IMR-90 (cell line): Measurements from ENCODE around the gene INPP5F. TPM values are rescaled to one million over a fixed set of nuclear protein-coding genes. Genes with fewer than 3 reads are reported as not detected.

Experiments used
- ATAC-seq: fragments of 200-7000 bp; cut with Tn5 transposase; 2 replicates; pipeline ENCODE4 v1.9.1; 2020; ENCODE audit warnings: low read depth, mild to moderate bottlenecking, moderate library complexity
- BruUV-seq: library from RNA; stranded (reverse); fragments of 400-500 nt; replicated peaks from 2 replicates; lab custom pipeline; 2021; lab: Mats Ljungman, UMichigan
- CTCF ChIA-PET: fragments of 300-600 bp; formaldehyde crosslinking; extraction: SDS; loops from one replicate; lab custom pipeline; 2021; ENCODE audit warnings: antibody characterized with exemption; lab: Yijun Ruan, JAX
- POLR2A ChIA-PET: fragments of 300-600 bp; sonication (Branson Sonifier 250); formaldehyde crosslinking; loops from one replicate; lab custom pipeline; 2022; ENCODE audit warnings: antibody characterized with exemption; ENCODE audit not compliant: unreplicated experiment; lab: Charles Lee
- DNase-seq: peaks from one replicate; pipeline ENCODE4 v3.0.0; 2013
- H2AFZ ChIP-seq: replicated peaks from 2 replicates; pipeline ENCODE3; 2013; ENCODE audit warnings: low read length, mild to moderate bottlenecking; ENCODE audit not compliant: poor library complexity
- H2AK5ac ChIP-seq: 2 replicates; pipeline ENCODE4 v1.6.1; 2013; ENCODE audit warnings: low read depth, low read length, inconsistent platforms
- H2AK9ac ChIP-seq: replicated peaks from 2 replicates; pipeline ENCODE3; 2013; ENCODE audit warnings: mild to moderate bottlenecking, low read depth, low read length, moderate library complexity; ENCODE audit not compliant: poor library complexity
- H2BK120ac ChIP-seq: 2 replicates; pipeline ENCODE4 v1.6.1; 2013; ENCODE audit warnings: low read depth, low read length, inconsistent platforms
- H2BK15ac ChIP-seq: 3 replicates; pipeline ENCODE4 v1.6.1; 2013; ENCODE audit warnings: low read depth, low read length, inconsistent platforms
- H2BK20ac ChIP-seq: 2 replicates; pipeline ENCODE4 v1.6.1; 2013; ENCODE audit warnings: low read depth, mild to moderate bottlenecking, inconsistent platforms, low read length, moderate library complexity
- H2BK5ac ChIP-seq: 2 replicates; pipeline ENCODE4 v1.6.1; 2013; ENCODE audit warnings: mild to moderate bottlenecking, low read depth, low read length, inconsistent platforms; ENCODE audit not compliant: poor library complexity, severe bottlenecking
- H3K14ac ChIP-seq: replicated peaks from 2 replicates; pipeline ENCODE4 v1.6.1; 2013; ENCODE audit warnings: low read depth, low read length, inconsistent platforms
- H3K18ac ChIP-seq: 2 replicates; pipeline ENCODE4 v1.6.1; 2013; ENCODE audit warnings: low read depth, low read length, control low read depth
- H3K23ac ChIP-seq: 2 replicates; pipeline ENCODE4 v1.6.1; 2013; ENCODE audit warnings: low read depth, low read length, inconsistent platforms
- H3K27ac ChIP-seq: 2 replicates; pipeline ENCODE4 v1.5.1; 2013; ENCODE audit warnings: mild to moderate bottlenecking, control low read depth, low read length; ENCODE audit not compliant: insufficient read depth
- H3K27me3 ChIP-seq: 2 replicates; pipeline ENCODE4 v1.6.1; 2013; ENCODE audit warnings: low read length; ENCODE audit not compliant: control insufficient read depth, insufficient read depth
- H3K36me3 ChIP-seq: 2 replicates; pipeline ENCODE4 v1.6.1; 2013; ENCODE audit warnings: low read length, mixed read lengths; ENCODE audit not compliant: control insufficient read depth, insufficient read depth
- H3K4ac ChIP-seq: 2 replicates; pipeline ENCODE4 v1.6.1; 2013; ENCODE audit warnings: low read depth, low read length, inconsistent platforms
- H3K4me1 ChIP-seq: 2 replicates; pipeline ENCODE4 v1.6.1; 2013; ENCODE audit warnings: low read length, mixed read lengths; ENCODE audit not compliant: control insufficient read depth, insufficient read depth
- H3K4me2 ChIP-seq: 2 replicates; pipeline ENCODE4 v1.6.1; 2013; ENCODE audit warnings: low read depth, mild to moderate bottlenecking, control low read depth, low read length, moderate library complexity
- H3K4me3 ChIP-seq: 2 replicates; pipeline ENCODE4 v1.5.1; 2013; ENCODE audit warnings: low read depth, mild to moderate bottlenecking, control low read depth, low read length, moderate library complexity; ENCODE audit not compliant: insufficient read depth
- H3K56ac ChIP-seq: 2 replicates; pipeline ENCODE4 v1.6.1; 2013; ENCODE audit warnings: low read length, inconsistent platforms; ENCODE audit not compliant: insufficient read depth; ENCODE audit errors: extremely low read depth
- H3K79me1 ChIP-seq, 2 experiments: 2 replicates each; pipeline ENCODE4 v1.6.1; 2013; ENCODE audit warnings: low read length in 2 of 2, inconsistent platforms in 1 of 2, low read depth in 1 of 2
- H3K9ac ChIP-seq: 2 replicates; pipeline ENCODE4 v1.6.1; 2013; ENCODE audit warnings: low read depth, low read length, control low read depth
- H3K9me1 ChIP-seq: 2 replicates; pipeline ENCODE4 v1.6.1; 2013; ENCODE audit warnings: low read length, inconsistent platforms; ENCODE audit not compliant: insufficient read depth
- H3K9me3 ChIP-seq: 2 replicates; pipeline ENCODE4 v1.6.1; 2013; ENCODE audit warnings: low read length; ENCODE audit not compliant: control insufficient read depth, insufficient read depth
- H4K20me1 ChIP-seq: 2 replicates; pipeline ENCODE4 v1.6.1; 2013; ENCODE audit warnings: low read length, inconsistent platforms; ENCODE audit not compliant: insufficient read depth
- H4K5ac ChIP-seq: 2 replicates; pipeline ENCODE4 v1.6.1; 2013; ENCODE audit warnings: mild to moderate bottlenecking, low read depth, low read length, control low read depth
- H4K8ac ChIP-seq, 2 experiments: 2 replicates each; pipeline ENCODE4 v1.6.1; 2013; ENCODE audit warnings: low read depth in 2 of 2, low read length in 2 of 2, control low read depth in 1 of 2, inconsistent platforms in 1 of 2
- H4K91ac ChIP-seq: 2 replicates; pipeline ENCODE4 v1.6.1; 2013; ENCODE audit warnings: low read depth, low read length, inconsistent platforms; ENCODE audit not compliant: insufficient read depth
- BHLHE40 ChIP-seq: fragments of 150-350 bp; IDR thresholded peaks from 2 replicates; pipeline ENCODE4 v1.6.1; 2016; ENCODE audit warnings: mild to moderate bottlenecking, low read depth, low read length
- CEBPB ChIP-seq: IDR thresholded peaks from 2 replicates; pipeline ENCODE4 v1.6.1; 2012; ENCODE audit warnings: low read depth, low read length, improper control_type of control experiment
- FOS ChIP-seq: fragments of 150-350 bp; IDR thresholded peaks from 2 replicates; pipeline ENCODE4 v1.6.1; 2016; ENCODE audit warnings: low read depth, low read length
- MAFK ChIP-seq: IDR thresholded peaks from 2 replicates; pipeline ENCODE4 v1.6.1; 2012; ENCODE audit warnings: low read depth, low read length, improper control_type of control experiment
- NFE2L2 ChIP-seq: fragments of 150-350 bp; IDR thresholded peaks from 2 replicates; pipeline ENCODE4 v1.6.1; 2016; ENCODE audit warnings: low read depth, mild to moderate bottlenecking, low read length
- POLR2A ChIP-seq: IDR thresholded peaks from 2 replicates; pipeline ENCODE4 v1.6.1; 2012; ENCODE audit warnings: mild to moderate bottlenecking, low read depth, low read length
- RAD21 ChIP-seq: IDR thresholded peaks from 2 replicates; pipeline ENCODE4 v1.6.1; 2012; ENCODE audit warnings: low read length, improper control_type of control experiment
- RFX5 ChIP-seq: IDR thresholded peaks from 2 replicates; pipeline ENCODE4 v1.8.0; 2012; ENCODE audit warnings: low read depth, mild to moderate bottlenecking, low read length, moderate library complexity
- SMC3 ChIP-seq: fragments of 150-350 bp; IDR thresholded peaks from 2 replicates; pipeline ENCODE4 v1.6.1; 2016; ENCODE audit warnings: low read depth, mild to moderate bottlenecking, antibody characterized with exemption, low read length, moderate library complexity
- USF2 ChIP-seq: fragments of 150-350 bp; IDR thresholded peaks from 2 replicates; pipeline ENCODE4 v1.6.1; 2017; ENCODE audit warnings: mild to moderate bottlenecking, antibody characterized with exemption, low read length, low read depth
- WGBS, 2 experiments: methylation state at CpG; one replicate each; pipeline versions ENCODE4 v1.1.5 to v1.1.7; 2013; ENCODE audit warnings: missing lambda C conversion rate in 2 of 2; ENCODE audit not compliant: insufficient read length in 1 of 2; ENCODE audit errors: extremely low coverage in 2 of 2; 5-methylcytosine and 5-hydroxymethylcytosine counted together
- dilution Hi-C: fragments of 300-500 bp; cut with HindIII; formaldehyde crosslinking; loops from one replicate; pipeline ENCODE4 v1.14.3; 2018; ENCODE audit warnings: low sequenced_read_pairs; ENCODE audit not compliant: unreplicated experiment
- in situ Hi-C: fragments of 300-500 bp; cut with MboI; formaldehyde crosslinking; loops from 3 replicates; pipeline ENCODE4 v1.14.3; 2019; ENCODE audit warnings: low sequenced_read_pairs, inconsistent platforms, mixed read lengths
- intact Hi-C: fragments of 100-400 bp; cut with micrococcal nuclease; formaldehyde crosslinking; loops from 2 replicates; pipeline ENCODE4 v1.10.0; 2022
- polyA plus RNA-seq, 3 experiments: library from polyadenylated mRNA; depleted of rRNA; stranded (reverse); fragments of >200 nt; gene quantifications; 2 replicates each; pipeline ENCODE4 v1.2.3, GENCODE V29; 2012; ENCODE audit warnings: low replicate concordance in 1 of 3
- total RNA-seq: library from RNA; depleted of rRNA; stranded (reverse); fragments of >200 nt; gene quantifications from 2 replicates; pipeline ENCODE4 v1.2.3, GENCODE V29; 2012

The INPP5F gene
- total and polyA plus RNA-seq, 2 of the 4 experiments (the other 2 are of a cell fraction): 19.0 to 29.6 TPM

- H3K23ac ChIP-seq: no peak overlapping the region
- H3K14ac ChIP-seq: no peak overlapping the region
- no peak overlapping the region for H2AK5ac ChIP-seq
- no peaks in the 10 kb centered on the region for H4K20me1 ChIP-seq
- H3K27me3 ChIP-seq: no peaks in the 10 kb centered on the region
- ChIA-PET CTCF (no interaction called here), POLR2A (no interaction called here)
- H3K27ac ChIP-seq: no peak overlapping the region
- no peak overlapping the region for H3K4me2 ChIP-seq
- no peak overlapping the region for H4K91ac ChIP-seq
- no peak overlapping the region for H2BK5ac ChIP-seq
- no peak overlapping the region for H3K18ac ChIP-seq
- no peaks in the 10 kb centered on the region for H3K9me3 ChIP-seq
- no peak overlapping the region for H2AFZ ChIP-seq
- peaks cover 10% of the 10 kb centered on the region for H3K4me1 ChIP-seq
- WGBS, 2 experiments: no CpG with 5 or more reads among the region's 1 CpG
- in situ Hi-C loops: loop anchor here (5.0 to 25.0 kb wide), 2 partner anchors 101 to 666 kb away; partner anchors contain the start of gene PRDX3
- dilution Hi-C loops: no loop called here
- H4K5ac ChIP-seq: no peak overlapping the region
- ATAC-seq (no peak), DNase-seq (no peak)
- TF ChIP-seq RFX5 (no peak), SMC3 (no peak), RAD21 (no peak), USF2 (no peak), BHLHE40 (no peak), CEBPB (no peak), NFE2L2 (no peak), POLR2A (no peak), FOS (no peak), MAFK (no peak)
- H3K36me3 ChIP-seq: peaks cover 29% of the 10 kb centered on the region
- peaks cover 7% of the 10 kb centered on the region; the same call in 1 of the 2 replicates for H3K9me1 ChIP-seq
- no peak overlapping the region for H3K4me3 ChIP-seq
- BruUV-seq: no TSS peak
- H3K4ac ChIP-seq: no peak overlapping the region
- no peak overlapping the region for H3K56ac ChIP-seq
- no peak overlapping the region for H4K8ac ChIP-seq
- H3K79me1 ChIP-seq: peaks cover 25 to 33% of the 10 kb centered on the region in 2 experiments
- no peak overlapping the region for H2BK15ac ChIP-seq
- no peak overlapping the region for H2BK20ac ChIP-seq
- no peak overlapping the region for H2AK9ac ChIP-seq
- no peak overlapping the region for H2BK120ac ChIP-seq
- intact Hi-C loops: no loop called here
- H3K9ac ChIP-seq: no peak overlapping the region
These were observed 127.7 kb downstream of the INPP5F start for GRCh38 chr10:119853574-119853973.
